Peyer's patch (tissue), 4 donors: ENCODE results near the gene COL16A1. TPM values are rescaled to one million over a fixed set of nuclear protein-coding genes. Genes with fewer than 3 reads are reported as not detected.

ENCODE experiments used
- DNase-seq, 3 donors: peaks; one replicate each; pipeline ENCODE4 v3.0.0-alpha.2; 2017 to 2019
- H3K27ac ChIP-seq, 4 donors: fragments of 200-600 bp; sonication (generic); one replicate each; pipeline ENCODE4 v1.5.1; 2016 to 2019
- H3K27me3 ChIP-seq, 2 donors: fragments of 200-600 bp; sonication (generic); one replicate each; pipeline ENCODE4 v1.5.1; 2019
- H3K36me3 ChIP-seq, 3 donors: fragments of 200-600 bp; sonication (generic); one replicate each; pipeline ENCODE4 v1.5.1; 2016 to 2019
- H3K4me1 ChIP-seq, 4 donors: fragments of 200-600 bp; sonication (generic); one replicate each; pipeline ENCODE4 v1.5.1; 2016 to 2019
- H3K4me3 ChIP-seq, 4 donors: fragments of 200-600 bp; sonication (generic); 1 replicate in 3 of 4; 2 replicates in 1 of 4; pipeline ENCODE4 v1.5.1; 2016 to 2019; ENCODE audit warnings: mild to moderate bottlenecking in 1 of 4
- H3K9me3 ChIP-seq, 4 donors: fragments of 200-600 bp; sonication (generic); one replicate each; pipeline ENCODE4 v1.5.1; 2016 to 2019; ENCODE audit warnings: mild to moderate bottlenecking in 1 of 4
- CTCF ChIP-seq, 6 experiments: fragments of 450-650 bp in 4 of 6; fragments of 200-600 bp in 2 of 6; sonication (generic) in 1 of 6; IDR thresholded peaks; one replicate each; pipeline ENCODE4 v1.5.1; 2017 to 2019; ENCODE audit warnings: antibody characterized with exemption in 6 of 6, mild to moderate bottlenecking in 3 of 6, moderate library complexity in 1 of 6
- POLR2A ChIP-seq, 2 donors: fragments of 450-650 bp; IDR thresholded peaks; one replicate each; pipeline ENCODE4 v1.5.1; 2017; ENCODE audit warnings: antibody characterized with exemption in 2 of 2, mild to moderate bottlenecking in 2 of 2, moderate library complexity in 2 of 2
- total RNA-seq, 4 donors: library from RNA; depleted of rRNA; stranded (reverse); fragments of >200 nt; gene quantifications; one replicate each; pipeline ENCODE4 v1.1.0, GENCODE V29; 2016

Gene COL16A1
- total RNA-seq, 4 donors from 2014 or later, result 18.2 to 201 (median 58.3) TPM

GRCh38 chr1:31632649-31633048 is 71.2 kb downstream of the COL16A1 start:
- TF ChIP-seq POLR2A (IDR thresholded peaks at IDR 0.05), result no peak
- no peak for TF ChIP-seq CTCF (IDR thresholded peaks at IDR 0.05)
- Histone ChIP-seq H3K27ac (no peak overlapping the region), H3K4me3 (no peak overlapping the region), H3K4me1 (peaks cover 0 to 30% (median 0%) of the 10 kb centered on the region in 4 donors), H3K9me3 (no peaks in the 10 kb centered on the region), H3K36me3 (peaks cover 0 to 71% (median 3%) of the 10 kb centered on the region in 3 donors), H3K27me3 (no peaks in the 10 kb centered on the region)
- DNase-seq, result no peak

GRCh38 chr1:31628931-31629556 is 74.8 kb downstream of the COL16A1 start:
- no peaks in the 10 kb centered on the region for H3K27me3 ChIP-seq
- no peaks in the 10 kb centered on the region for H3K9me3 ChIP-seq
- H3K27ac ChIP-seq, result no peak overlapping the region
- H3K4me3 ChIP-seq, result no peak overlapping the region
- peaks cover 0 to 14% (median 0%) of the 10 kb centered on the region in 4 donors for H3K4me1 ChIP-seq
- TF ChIP-seq CTCF (IDR thresholded peaks at IDR 0.05), result no peak
- no peak for TF ChIP-seq POLR2A (IDR thresholded peaks at IDR 0.05)
- DNase-seq, result no peak
- H3K36me3 ChIP-seq, result peaks cover 0 to 60% (median 3%) of the 10 kb centered on the region in 3 donors

GRCh38 chr1:31627930-31628559 is 75.8 kb downstream of the COL16A1 start:
- peaks cover 0 to 14% (median 0%) of the 10 kb centered on the region in 4 donors for H3K4me1 ChIP-seq

GRCh38 chr1:31627301-31627929 is 76.4 kb downstream of the COL16A1 start:
- peaks cover 0 to 14% (median 0%) of the 10 kb centered on the region in 4 donors for H3K4me1 ChIP-seq
- H3K27ac ChIP-seq, result peak overlapping the region in 1 of 4 donors; percentile 6
- H3K4me3 ChIP-seq, result no peak overlapping the region
- no peak for TF ChIP-seq CTCF (IDR thresholded peaks at IDR 0.05)
- TF ChIP-seq POLR2A (IDR thresholded peaks at IDR 0.05), result no peak
- no peaks in the 10 kb centered on the region for H3K9me3 ChIP-seq
- H3K36me3 ChIP-seq, result peaks cover 0 to 50% (median 3%) of the 10 kb centered on the region in 3 donors
- DNase-seq, result no peak
- H3K27me3 ChIP-seq, result no peaks in the 10 kb centered on the region

More at GRCh38 chr1:31627930-31628559, 75.8 kb downstream of the COL16A1 start:
- Histone ChIP-seq H3K27ac (peak overlapping the region in 1 of 4 donors; percentile 6), H3K9me3 (no peaks in the 10 kb centered on the region), H3K36me3 (peaks cover 0 to 56% (median 3%) of the 10 kb centered on the region in 3 donors), H3K4me3 (no peak overlapping the region), H3K27me3 (no peaks in the 10 kb centered on the region)
- DNase-seq, result no peak
- TF ChIP-seq CTCF (IDR thresholded peaks at IDR 0.05), result no peak
- no peak for TF ChIP-seq POLR2A (IDR thresholded peaks at IDR 0.05)

GRCh38 chr1:31626223-31627207 is 77.3 kb downstream of the COL16A1 start:
- DNase-seq, result no peak
- Histone ChIP-seq H3K36me3 (peaks cover 0 to 41% (median 3%) of the 10 kb centered on the region in 3 donors), H3K9me3 (no peaks in the 10 kb centered on the region), H3K27me3 (no peaks in the 10 kb centered on the region), H3K4me3 (no peak overlapping the region), H3K27ac (no peak overlapping the region), H3K4me1 (peaks cover 0 to 14% (median 0%) of the 10 kb centered on the region in 4 donors)
- no peak for TF ChIP-seq CTCF (IDR thresholded peaks at IDR 0.05)
